C1 segment of cervical spinal cord (tissue), 14 donors: ENCODE results near the gene RBM20.
"Not testable (repeated sequence)": the region's sequence is repeated elsewhere in the genome, so short reads cannot be mapped to it uniquely, and the experiment has no call there.

Experiments used
- DNase-seq, 14 donors: peaks; one replicate each; lab custom pipeline; 2025; lab: John Stamatoyannopoulos, UW

RBM20 gene

GRCh38 chr10:110762109-110762848, 118.1 kb downstream of the RBM20 start:
- no peak for DNase-seq

DNA sequence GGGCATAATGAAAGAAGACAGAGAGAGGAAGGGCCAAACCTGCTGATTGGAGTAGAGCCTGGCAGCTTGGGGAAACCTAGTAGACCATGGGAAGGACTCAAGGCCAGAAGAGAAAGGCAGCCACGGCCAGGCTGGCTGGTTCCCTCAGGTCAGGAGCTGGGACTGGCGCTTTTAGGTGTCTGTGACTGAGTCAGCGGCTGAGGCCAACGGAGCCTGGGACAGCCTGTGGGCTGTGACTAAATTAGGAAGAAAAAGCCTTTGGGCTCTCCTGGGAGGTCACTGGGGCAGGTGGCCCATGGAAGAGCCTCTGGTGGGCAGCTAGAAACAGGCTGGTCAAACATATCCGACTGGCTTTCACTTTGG, 118.7 kb downstream of the RBM20 start:
- DNase-seq = no peak

DNA sequence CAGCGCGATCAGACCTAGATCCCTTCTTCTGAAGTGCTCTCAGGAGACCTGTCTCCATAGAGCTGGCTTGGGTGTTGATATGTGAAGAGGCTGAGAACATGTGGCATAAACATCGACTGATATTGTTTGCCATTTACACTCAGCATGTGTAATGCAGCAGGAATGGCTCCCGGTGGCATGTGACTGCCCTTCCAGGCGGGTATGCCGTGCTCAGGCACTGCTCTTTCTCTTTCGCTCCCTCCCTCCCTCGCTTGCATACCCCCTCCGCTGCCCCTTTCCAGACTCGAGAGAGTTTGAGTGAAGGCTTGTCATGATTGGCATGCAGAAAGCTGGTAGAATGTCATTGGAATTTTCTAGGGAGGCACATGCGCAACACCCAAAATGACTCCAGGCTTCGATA, 120.2 kb downstream of the RBM20 start:
- DNase-seq = no peak

GRCh38 chr10:110764793-110765512, 120.8 kb downstream of the RBM20 start:
- DNase-seq = no peak

DNA sequence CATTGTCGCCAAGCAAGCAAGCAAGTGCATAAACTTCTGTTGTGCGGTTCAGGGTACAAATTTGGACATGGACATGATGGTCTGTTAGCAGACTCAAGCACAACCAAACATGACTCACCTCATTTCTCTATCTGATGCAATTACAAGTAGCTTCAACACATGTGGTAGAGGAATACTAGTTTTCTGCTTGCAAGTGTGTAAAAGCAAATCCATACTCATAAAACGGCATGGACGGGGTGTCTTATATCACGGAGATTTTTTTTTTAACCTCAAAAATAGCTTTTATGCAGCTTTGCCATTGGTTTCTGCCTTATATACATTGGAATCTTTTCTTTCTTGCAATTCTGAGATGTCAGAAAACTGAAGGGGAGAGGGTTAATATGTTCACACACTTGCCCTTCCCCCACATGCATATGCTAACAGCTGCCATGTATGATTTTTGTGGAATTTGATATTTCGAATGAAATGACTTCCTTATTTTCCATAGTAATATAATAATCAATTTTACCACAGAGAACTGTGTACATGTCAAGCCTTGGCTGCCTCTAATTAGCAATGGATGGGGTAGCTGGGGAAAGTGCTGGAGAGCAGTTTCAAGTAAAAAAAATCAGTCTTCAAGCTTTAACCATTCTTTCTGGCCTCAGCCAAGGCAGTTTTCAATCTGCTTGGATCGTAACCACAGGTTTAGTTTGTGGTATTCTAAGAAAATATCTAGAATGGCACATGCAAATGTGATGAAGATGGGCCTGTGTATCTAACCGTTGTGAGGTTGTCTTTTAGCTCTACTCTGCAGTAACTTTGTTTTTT, 121.6 kb downstream of the RBM20 start:
- DNase-seq = no peak

GRCh38 chr10:110767601-110768000, 123.5 kb downstream of the RBM20 start:
- DNase-seq = not testable (repeated sequence)

DNA sequence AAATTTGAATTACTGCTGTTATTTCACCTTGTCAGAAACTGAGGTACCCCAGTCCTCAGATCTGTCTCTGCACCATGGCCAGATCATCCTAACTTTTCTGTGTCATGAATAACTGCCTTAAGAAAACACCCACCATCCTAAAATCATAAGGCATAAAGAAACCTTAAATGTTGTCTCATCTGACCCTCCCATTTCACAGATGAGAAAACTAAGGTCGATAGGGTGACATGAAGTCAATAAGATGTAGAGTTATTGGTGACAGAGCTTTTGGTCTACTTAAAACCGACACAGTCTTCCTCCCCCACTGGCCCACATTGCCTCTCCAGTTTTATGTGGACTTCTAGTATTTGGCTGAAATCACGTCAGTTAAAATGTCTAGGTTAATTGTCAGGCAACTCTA, 126.1 kb downstream of the RBM20 start:
- DNase-seq = no peak

DNA sequence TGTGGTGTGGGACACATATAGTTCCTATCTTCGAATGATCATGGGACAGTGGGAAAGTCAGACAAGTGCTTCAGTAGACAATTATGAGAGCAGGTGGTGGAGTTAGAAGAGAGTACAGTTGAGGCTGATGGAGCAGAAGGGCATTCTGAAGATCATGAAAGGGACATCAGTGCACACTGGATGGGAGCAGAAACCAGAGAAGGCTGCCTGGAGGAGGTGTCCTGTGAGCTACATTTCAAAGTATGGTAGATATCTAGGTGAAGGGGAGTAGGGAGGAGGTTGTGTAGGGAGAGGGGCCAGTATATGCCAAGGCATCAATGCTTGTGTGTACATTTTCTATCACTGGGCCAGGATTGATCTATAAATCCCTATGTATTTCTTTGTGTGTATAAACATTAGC, 127.3 kb downstream of the RBM20 start:
- DNase-seq = no peak

- DNase-seq = no peak
These were observed 127.9 kb downstream of the RBM20 start for GRCh38 chr10:110771991-110772390.

DNA sequence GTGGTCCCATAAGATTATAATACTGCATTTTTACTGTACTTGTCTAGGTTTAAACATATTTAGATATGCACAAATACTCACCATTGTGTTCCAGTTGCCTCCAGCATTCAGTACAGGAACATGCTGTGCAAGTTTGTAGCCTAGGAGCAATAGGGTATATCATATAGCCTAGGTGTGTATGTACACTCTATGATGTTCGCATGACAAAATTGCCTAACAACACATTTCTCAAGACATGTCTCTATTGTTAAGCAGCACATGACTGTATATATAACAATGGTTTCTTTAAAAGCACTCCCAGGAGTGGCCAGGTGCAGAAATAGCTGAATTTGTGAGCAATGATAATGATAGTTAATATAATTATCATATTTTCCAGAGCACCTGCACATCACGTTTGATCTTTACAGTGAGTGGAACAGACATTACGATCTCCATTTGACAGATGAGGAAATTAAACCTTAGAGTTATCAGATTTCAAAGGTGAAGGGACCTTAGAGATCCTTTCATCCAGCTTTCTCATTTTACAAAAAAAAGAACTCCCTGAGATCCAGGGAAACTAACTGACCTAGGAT, 128.4 kb downstream of the RBM20 start:
- no peak for DNase-seq

GRCh38 chr10:110773693-110774068, 129.5 kb downstream of the RBM20 start:
- DNase-seq = no peak

GRCh38 chr10:110774069-110775019, 130.2 kb downstream of the RBM20 start:
- no peak for DNase-seq

- DNase-seq = no peak
These were observed 130.9 kb downstream of the RBM20 start for GRCh38 chr10:110775020-110775375.

GRCh38 chr10:110775406-110775805, 131.3 kb downstream of the RBM20 start:
- DNase-seq = no peak

DNA sequence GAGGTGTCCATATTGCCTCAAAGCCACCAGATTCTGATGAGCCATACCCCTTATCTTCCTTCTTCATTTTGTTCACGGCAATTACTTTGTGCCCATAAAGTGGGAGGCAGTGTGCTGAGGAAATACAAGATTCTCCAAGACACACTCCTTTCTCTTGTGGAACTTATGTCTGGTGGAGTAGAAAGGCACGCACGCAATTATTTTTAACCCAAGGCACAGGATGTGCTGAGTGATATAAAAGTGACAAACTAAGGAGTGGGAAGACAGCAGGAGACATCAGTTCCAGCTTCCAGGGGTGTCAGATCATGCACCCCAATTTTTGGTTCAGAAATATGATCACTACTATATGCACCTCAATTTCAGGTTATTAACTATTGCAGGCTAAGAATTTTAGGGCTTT, 132.9 kb downstream of the RBM20 start:
- no peak for DNase-seq

DNA sequence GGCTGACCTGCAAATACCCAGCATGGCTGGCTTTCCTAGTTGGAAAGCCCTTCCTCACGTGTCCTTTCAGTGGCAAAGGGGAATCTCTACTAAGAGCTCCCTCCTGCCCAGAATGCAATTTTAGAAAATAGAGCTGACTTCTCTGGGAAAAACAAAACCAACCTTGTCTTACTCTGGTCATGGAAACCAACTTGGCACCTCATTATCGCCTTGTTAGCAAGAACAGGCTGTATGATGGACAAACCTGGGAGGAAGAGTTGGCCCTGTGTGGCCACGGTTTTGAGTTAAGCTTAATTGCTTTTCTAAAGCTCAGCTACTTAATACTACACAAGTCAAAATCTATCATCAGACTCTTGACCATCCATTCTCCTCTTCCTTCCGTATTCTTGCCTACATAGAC, 133.5 kb downstream of the RBM20 start:
- DNase-seq = no peak

DNA sequence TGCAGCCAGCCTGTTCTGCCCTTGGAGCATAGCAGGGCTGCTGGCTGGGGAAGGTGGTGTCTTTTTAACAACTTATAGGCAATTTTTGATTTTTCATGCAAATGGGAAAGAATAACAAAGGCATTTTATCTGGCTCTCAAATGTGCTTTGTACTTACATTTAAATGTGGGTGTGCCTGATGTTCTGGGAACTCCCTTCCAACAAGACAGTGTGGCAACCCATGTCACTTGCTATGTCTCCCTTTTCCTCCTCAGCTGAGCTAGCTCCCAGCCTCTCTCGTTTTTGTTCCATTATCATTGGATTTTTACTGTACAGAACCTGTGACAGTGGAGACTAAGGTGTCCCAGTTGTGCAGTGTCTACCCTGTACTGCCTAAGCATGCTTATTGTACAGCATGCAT, 134.1 kb downstream of the RBM20 start:
- DNase-seq = no peak

DNA sequence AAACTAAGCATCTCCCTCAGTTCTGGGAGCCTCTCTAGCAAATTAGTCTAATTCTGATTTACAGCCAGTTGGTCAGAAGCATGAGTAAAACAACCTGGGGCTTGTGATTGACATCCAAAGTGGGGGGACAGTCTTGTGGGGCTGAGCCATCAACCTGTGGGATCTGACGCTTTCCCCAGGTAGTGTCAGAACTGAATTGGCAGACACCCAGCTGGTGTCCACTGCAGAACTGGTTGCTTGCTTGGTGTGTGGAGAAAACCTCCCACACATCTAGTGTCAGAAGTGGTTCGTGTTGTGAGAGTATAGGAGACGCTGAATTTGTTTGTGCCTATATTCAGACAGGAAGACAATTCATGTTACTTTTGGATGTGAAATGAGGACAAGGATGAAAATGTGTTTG, 135.4 kb downstream of the RBM20 start:
- DNase-seq = peak in 1 of 14 donors; percentile 6

DNA sequence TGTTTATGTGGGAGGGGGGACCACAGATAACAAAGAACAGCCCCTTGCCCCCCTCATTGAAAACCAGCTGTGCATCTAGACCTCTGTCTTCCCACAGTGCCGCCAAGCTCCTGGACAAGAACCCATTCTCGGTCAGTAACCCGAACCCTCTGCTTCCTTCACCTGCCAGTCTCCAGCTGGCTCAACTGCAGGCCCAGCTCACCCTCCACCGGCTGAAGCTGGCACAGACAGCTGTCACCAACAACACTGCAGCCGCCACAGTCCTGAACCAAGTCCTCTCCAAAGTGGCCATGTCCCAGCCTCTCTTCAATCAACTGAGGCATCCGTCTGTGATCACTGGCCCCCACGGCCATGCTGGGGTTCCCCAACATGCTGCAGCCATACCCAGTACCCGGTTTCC, 136.6 kb downstream of the RBM20 start:
- no peak for DNase-seq

- DNase-seq = peak in 2 of 14 donors; percentile 32 to 89
These were observed 137.0 kb downstream of the RBM20 start for GRCh38 chr10:110781139-110781538.

- no peak for DNase-seq
These were observed 138.5 kb downstream of the RBM20 start for GRCh38 chr10:110782616-110783015.
